GM12872 (cell line): Measurements from ENCODE around the gene CXCL16.
A peak's percentile ranks its signal among the peaks of the same experiment; 100 is the strongest.

Source experiments
- TF ChIP-seq, protein P1 (sequence below): IDR thresholded peaks from 3 replicates; pipeline ENCODE4 v1.5.1; 2011; ENCODE audit warnings: low read depth, mild to moderate bottlenecking, low read length, moderate library complexity; ENCODE audit not compliant: insufficient read depth

The CXCL16 gene

DNA sequence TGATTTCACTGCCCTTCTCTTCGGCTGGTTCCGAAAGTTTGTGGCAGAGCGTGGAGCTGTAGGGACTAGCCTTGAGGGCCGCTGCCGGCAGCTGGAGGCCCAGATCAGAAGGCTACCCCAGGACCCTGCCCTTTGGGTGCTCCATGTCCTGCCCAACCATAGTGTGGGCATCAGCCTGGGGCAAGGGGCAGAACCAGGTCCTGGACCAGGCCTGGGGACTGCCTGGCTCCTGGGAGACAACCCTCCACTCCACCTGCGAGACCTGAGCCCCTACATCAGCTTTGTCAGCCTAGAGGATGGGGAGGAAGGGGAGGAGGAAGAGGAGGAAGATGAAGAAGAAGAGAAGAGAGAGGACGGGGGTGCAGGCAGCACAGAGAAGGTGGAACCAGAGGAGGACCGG lies 856 bp upstream of the CXCL16 start:
- TF ChIP-seq, protein P1, sequence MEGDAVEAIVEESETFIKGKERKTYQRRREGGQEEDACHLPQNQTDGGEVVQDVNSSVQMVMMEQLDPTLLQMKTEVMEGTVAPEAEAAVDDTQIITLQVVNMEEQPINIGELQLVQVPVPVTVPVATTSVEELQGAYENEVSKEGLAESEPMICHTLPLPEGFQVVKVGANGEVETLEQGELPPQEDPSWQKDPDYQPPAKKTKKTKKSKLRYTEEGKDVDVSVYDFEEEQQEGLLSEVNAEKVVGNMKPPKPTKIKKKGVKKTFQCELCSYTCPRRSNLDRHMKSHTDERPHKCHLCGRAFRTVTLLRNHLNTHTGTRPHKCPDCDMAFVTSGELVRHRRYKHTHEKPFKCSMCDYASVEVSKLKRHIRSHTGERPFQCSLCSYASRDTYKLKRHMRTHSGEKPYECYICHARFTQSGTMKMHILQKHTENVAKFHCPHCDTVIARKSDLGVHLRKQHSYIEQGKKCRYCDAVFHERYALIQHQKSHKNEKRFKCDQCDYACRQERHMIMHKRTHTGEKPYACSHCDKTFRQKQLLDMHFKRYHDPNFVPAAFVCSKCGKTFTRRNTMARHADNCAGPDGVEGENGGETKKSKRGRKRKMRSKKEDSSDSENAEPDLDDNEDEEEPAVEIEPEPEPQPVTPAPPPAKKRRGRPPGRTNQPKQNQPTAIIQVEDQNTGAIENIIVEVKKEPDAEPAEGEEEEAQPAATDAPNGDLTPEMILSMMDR, result no peak

- TF ChIP-seq, protein P1, result no peak
These were observed 260 bp upstream of the CXCL16 start for GRCh38 chr17:4740025-4740351.

GRCh38 chr17:4738136-4739121 lies 1.3 kb downstream of the CXCL16 start:
- TF ChIP-seq, protein P1, result no peak

GRCh38 chr17:4735876-4736651 lies 3.7 kb downstream of the CXCL16 start:
- TF ChIP-seq, protein P1, result no peak

- TF ChIP-seq, protein P1, result no peak
These were observed 4.8 kb downstream of the CXCL16 start for GRCh38 chr17:4734857-4735475.

DNA sequence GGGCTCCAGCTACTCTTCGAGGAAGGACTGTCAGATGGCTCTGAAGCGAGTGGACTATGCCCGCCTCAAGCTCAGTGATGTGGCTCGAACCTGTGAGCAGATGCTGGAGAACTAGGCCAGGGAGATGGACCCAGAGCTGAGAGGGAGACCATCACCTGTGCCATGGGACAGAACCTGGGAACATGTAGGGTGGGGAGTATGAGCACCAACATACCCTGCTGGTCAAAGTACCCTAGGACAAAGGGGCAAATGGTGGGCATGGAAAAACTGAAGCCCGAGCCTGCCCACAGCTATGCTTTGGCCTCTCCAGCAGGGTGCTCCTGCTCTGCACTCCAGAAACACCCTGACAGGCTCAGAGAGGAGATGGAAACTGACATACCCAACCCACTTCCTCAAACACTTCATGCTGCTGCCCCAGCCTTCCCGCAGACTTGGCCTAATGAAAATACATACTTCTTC lies 6.6 kb downstream of the CXCL16 start:
- TF ChIP-seq, protein P1, result peak; percentile 68

GRCh38 chr17:4728124-4728523 lies 11.6 kb downstream of the CXCL16 start:
- TF ChIP-seq, protein P1, result no peak
